ENCODE measurements around the gene S100A9. TPM values are rescaled to one million over a fixed set of nuclear protein-coding genes. Genes with fewer than 3 reads are reported as not detected.
"Not testable (repeated sequence)": the region's sequence is repeated elsewhere in the genome, so short reads cannot be mapped to it uniquely, and the experiment has no call there.

Gene S100A9
- total RNA-seq, 2 experiments from 2014 or later = 35.3 to 43.6 TPM

DNA sequence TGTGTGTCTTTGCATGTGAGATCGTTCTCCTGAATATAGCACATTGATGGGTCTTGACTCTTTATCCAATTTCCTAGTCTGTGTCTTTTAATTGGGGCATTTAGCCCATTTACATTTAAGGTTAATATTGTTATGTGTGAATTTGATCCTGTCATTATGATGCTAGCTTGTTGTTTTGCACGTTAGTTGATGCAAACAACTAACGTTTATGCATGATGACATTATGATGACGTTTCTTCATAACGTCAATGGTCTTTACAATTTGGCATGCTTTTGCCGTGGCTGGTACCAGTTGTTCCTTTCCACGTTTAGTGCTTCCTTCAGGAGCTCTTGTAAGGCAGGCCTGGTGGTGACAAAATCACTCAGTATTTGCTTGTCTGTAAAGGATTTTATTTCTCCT is 39.5 kb upstream of the S100A9 start:
- H3K9me3 Mint-ChIP-seq; H3K4me3 ChIP-seq (ENCODE audit: low read length); H3K27me3 ChIP-seq (ENCODE audit: control insufficient read depth in 1 of 2, insufficient read depth in 2 of 2, low read length in 2 of 2); H3K4me3 Mint-ChIP-seq; H3K4me1 ChIP-seq (ENCODE audit: insufficient read depth, low read length); H3K36me3 ChIP-seq (ENCODE audit: insufficient read depth, low read length); intact Hi-C loops (cut with DNase I, micrococcal nuclease); POLR2A ChIA-PET; CTCF ChIA-PET; ATAC-seq (ENCODE audit: poor library complexity); H3K27ac Mint-ChIP-seq; DNase-seq; H3K36me3 Mint-ChIP-seq (ENCODE audit: low read depth); H3K4me1 Mint-ChIP-seq (ENCODE audit: low read depth); H3K9me3 ChIP-seq (ENCODE audit: control insufficient read depth in 1 of 2, insufficient read depth in 1 of 2, low read length in 2 of 2); H3K27ac ChIP-seq (ENCODE audit: low read depth in 1 of 2, low read length in 2 of 2): not testable (repeated sequence)
- peaks cover 38% of the 10 kb centered on the region for H3K27me3 Mint-ChIP-seq

GRCh38 chr1:153322568-153322967 is 35.1 kb upstream of the S100A9 start:
- H3K4me3 Mint-ChIP-seq = no peak overlapping the region
- H3K4me1 ChIP-seq (ENCODE audit: insufficient read depth, low read length) = no peaks in the 10 kb centered on the region
- H3K27me3 Mint-ChIP-seq = peaks cover 19% of the 10 kb centered on the region
- H3K4me3 ChIP-seq (ENCODE audit: low read length) = no peak overlapping the region
- TF ChIP-seq, protein P1, sequence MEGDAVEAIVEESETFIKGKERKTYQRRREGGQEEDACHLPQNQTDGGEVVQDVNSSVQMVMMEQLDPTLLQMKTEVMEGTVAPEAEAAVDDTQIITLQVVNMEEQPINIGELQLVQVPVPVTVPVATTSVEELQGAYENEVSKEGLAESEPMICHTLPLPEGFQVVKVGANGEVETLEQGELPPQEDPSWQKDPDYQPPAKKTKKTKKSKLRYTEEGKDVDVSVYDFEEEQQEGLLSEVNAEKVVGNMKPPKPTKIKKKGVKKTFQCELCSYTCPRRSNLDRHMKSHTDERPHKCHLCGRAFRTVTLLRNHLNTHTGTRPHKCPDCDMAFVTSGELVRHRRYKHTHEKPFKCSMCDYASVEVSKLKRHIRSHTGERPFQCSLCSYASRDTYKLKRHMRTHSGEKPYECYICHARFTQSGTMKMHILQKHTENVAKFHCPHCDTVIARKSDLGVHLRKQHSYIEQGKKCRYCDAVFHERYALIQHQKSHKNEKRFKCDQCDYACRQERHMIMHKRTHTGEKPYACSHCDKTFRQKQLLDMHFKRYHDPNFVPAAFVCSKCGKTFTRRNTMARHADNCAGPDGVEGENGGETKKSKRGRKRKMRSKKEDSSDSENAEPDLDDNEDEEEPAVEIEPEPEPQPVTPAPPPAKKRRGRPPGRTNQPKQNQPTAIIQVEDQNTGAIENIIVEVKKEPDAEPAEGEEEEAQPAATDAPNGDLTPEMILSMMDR (IDR thresholded peaks at IDR 0.05) = no peak
- H3K9me3 Mint-ChIP-seq = peaks cover 9% of the 10 kb centered on the region
- ChIA-PET CTCF (no interaction called here), POLR2A (no interaction called here)
- H3K9me3 ChIP-seq (ENCODE audit: control insufficient read depth in 1 of 2, insufficient read depth in 1 of 2, low read length in 2 of 2) = peaks cover 11% of the 10 kb centered on the region in 2 experiments
- H3K36me3 ChIP-seq (ENCODE audit: insufficient read depth, low read length) = no peaks in the 10 kb centered on the region
- H3K27ac ChIP-seq (ENCODE audit: low read depth in 1 of 2, low read length in 2 of 2) = no peak overlapping the region
- intact Hi-C loops (cut with DNase I, micrococcal nuclease) = no loop called here
- no peak for ATAC-seq (ENCODE audit: poor library complexity)
- no peak for DNase-seq
- peaks cover 2 to 4% of the 10 kb centered on the region in 2 experiments for H3K27me3 ChIP-seq (ENCODE audit: control insufficient read depth in 1 of 2, insufficient read depth in 2 of 2, low read length in 2 of 2)
- H3K27ac Mint-ChIP-seq = no peak overlapping the region
- no peaks in the 10 kb centered on the region for H3K4me1 Mint-ChIP-seq (ENCODE audit: low read depth)
- H3K36me3 Mint-ChIP-seq (ENCODE audit: low read depth) = no peaks in the 10 kb centered on the region

GRCh38 chr1:153324912-153325311 is 32.7 kb upstream of the S100A9 start:
- H3K9me3 Mint-ChIP-seq = peaks cover 20% of the 10 kb centered on the region
- no peak for ATAC-seq (ENCODE audit: poor library complexity)
- no peak overlapping the region for H3K27ac Mint-ChIP-seq
- H3K4me1 ChIP-seq (ENCODE audit: insufficient read depth, low read length) = no peaks in the 10 kb centered on the region
- H3K4me1 Mint-ChIP-seq (ENCODE audit: low read depth) = no peaks in the 10 kb centered on the region
- H3K27me3 Mint-ChIP-seq = peaks cover 2% of the 10 kb centered on the region
- intact Hi-C loops (cut with DNase I, micrococcal nuclease) = no loop called here
- no peak overlapping the region for H3K4me3 Mint-ChIP-seq
- no peaks in the 10 kb centered on the region for H3K36me3 Mint-ChIP-seq (ENCODE audit: low read depth)
- no peak overlapping the region for H3K27ac ChIP-seq (ENCODE audit: low read depth in 1 of 2, low read length in 2 of 2)
- no peaks in the 10 kb centered on the region for H3K36me3 ChIP-seq (ENCODE audit: insufficient read depth, low read length)
- peaks cover 2 to 9% of the 10 kb centered on the region in 2 experiments for H3K27me3 ChIP-seq (ENCODE audit: control insufficient read depth in 1 of 2, insufficient read depth in 2 of 2, low read length in 2 of 2)
- no peak overlapping the region for H3K4me3 ChIP-seq (ENCODE audit: low read length)
- POLR2A ChIA-PET = no interaction called here
- DNase-seq = no peak
- peaks cover 10 to 22% of the 10 kb centered on the region in 2 experiments for H3K9me3 ChIP-seq (ENCODE audit: control insufficient read depth in 1 of 2, insufficient read depth in 1 of 2, low read length in 2 of 2)
- TF ChIP-seq, protein P1 (IDR thresholded peaks at IDR 0.05) = no peak
- CTCF ChIA-PET = no interaction called here

DNA sequence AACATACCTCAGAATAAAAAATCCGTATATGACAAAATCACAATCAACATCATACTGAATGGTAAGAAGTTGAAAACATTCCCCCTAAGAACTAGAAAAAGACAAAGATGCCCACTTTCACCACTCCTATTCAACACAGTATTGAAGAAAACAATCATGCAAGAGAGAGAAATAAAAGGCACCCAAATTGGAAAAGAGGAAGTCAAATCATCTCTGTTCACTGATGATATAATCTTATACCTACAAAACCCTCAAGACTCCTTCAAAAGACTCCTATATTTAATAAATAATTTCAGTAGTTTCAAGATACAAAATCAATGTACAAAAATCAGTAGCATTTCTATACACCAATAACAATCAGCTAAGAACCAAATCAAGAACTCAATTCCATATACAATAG is 23.8 kb upstream of the S100A9 start:
- DNase-seq (no peak), ATAC-seq (ENCODE audit: poor library complexity) (no peak)
- no peaks in the 10 kb centered on the region for H3K36me3 ChIP-seq (ENCODE audit: insufficient read depth, low read length)
- Mint-ChIP-seq H3K4me1 (ENCODE audit: low read depth) (peaks cover 24% of the 10 kb centered on the region), H3K27me3 (peaks cover 9% of the 10 kb centered on the region), H3K36me3 (ENCODE audit: low read depth) (no peaks in the 10 kb centered on the region), H3K9me3 (peaks cover 7% of the 10 kb centered on the region), H3K27ac (no peak overlapping the region), H3K4me3 (no peak overlapping the region)
- TF ChIP-seq, protein P1 (IDR thresholded peaks at IDR 0.05) = no peak
- peaks cover 0 to 10% of the 10 kb centered on the region in 2 experiments for H3K27me3 ChIP-seq (ENCODE audit: control insufficient read depth in 1 of 2, insufficient read depth in 2 of 2, low read length in 2 of 2)
- H3K27ac ChIP-seq (ENCODE audit: low read depth in 1 of 2, low read length in 2 of 2) = no peak overlapping the region
- H3K9me3 ChIP-seq (ENCODE audit: control insufficient read depth in 1 of 2, insufficient read depth in 1 of 2, low read length in 2 of 2) = peaks cover 8 to 15% of the 10 kb centered on the region in 2 experiments
- H3K4me1 ChIP-seq (ENCODE audit: insufficient read depth, low read length) = no peaks in the 10 kb centered on the region
- no peak overlapping the region for H3K4me3 ChIP-seq (ENCODE audit: low read length)
- ChIA-PET POLR2A (no interaction called here), CTCF (no interaction called here)
- intact Hi-C loops (cut with DNase I, micrococcal nuclease) = no loop called here
